OCI-LY7 (cell line): ENCODE data around the gene PCNX3. TPM values are rescaled to one million over a fixed set of nuclear protein-coding genes. Genes with fewer than 3 reads are reported as not detected.

ENCODE experiments used
- BruUV-seq: library from RNA; stranded (reverse); fragments of 400-500 nt; replicated peaks from 2 replicates; lab custom pipeline; 2021; lab: Mats Ljungman, UMichigan
- CTCF ChIA-PET: fragments of 300-600 bp; sonication (Branson Sonifier 250); formaldehyde crosslinking; loops from one replicate; lab custom pipeline; 2022; ENCODE audit warnings: antibody characterized with exemption; ENCODE audit not compliant: unreplicated experiment; lab: Charles Lee
- POLR2A ChIA-PET: fragments of 300-600 bp; sonication (Branson Sonifier 250); formaldehyde crosslinking; loops from one replicate; lab custom pipeline; 2022; ENCODE audit warnings: antibody characterized with exemption; lab: Charles Lee
- DNase-seq: peaks from one replicate; pipeline ENCODE4 v3.0.0-alpha.2; 2015; ENCODE audit warnings: low spot score
- H2AFZ ChIP-seq: fragments of 200-600 bp; sonication (generic), shearing (Covaris generic); 2 replicates; pipeline ENCODE4 v1.6.1; 2014; ENCODE audit warnings: mild to moderate bottlenecking, antibody characterized with exemption, low read length, moderate library complexity
- H3K27ac ChIP-seq: fragments of 200-600 bp; sonication (generic); 2 replicates; pipeline ENCODE4 v1.5.1; 2014; ENCODE audit warnings: mixed run types, low read depth, mild to moderate bottlenecking, moderate library complexity, low read length, inconsistent platforms; ENCODE audit not compliant: poor library complexity, severe bottlenecking
- H3K36me3 ChIP-seq: fragments of 200-600 bp; sonication (generic); 2 replicates; pipeline ENCODE4 v1.6.1; 2014; ENCODE audit warnings: mild to moderate bottlenecking, antibody characterized with exemption, low read length, moderate library complexity, mixed read lengths; ENCODE audit not compliant: insufficient read depth
- H3K4me1 ChIP-seq: fragments of 200-600 bp; sonication (generic); 2 replicates; pipeline ENCODE4 v1.5.1; 2014; ENCODE audit warnings: mild to moderate bottlenecking, low read length; ENCODE audit not compliant: insufficient read depth, poor library complexity, severe bottlenecking
- H3K4me2 ChIP-seq: fragments of 200-600 bp; sonication (generic); 2 replicates; pipeline ENCODE4 v1.6.1; 2014; ENCODE audit warnings: mild to moderate bottlenecking, low read length
- H3K4me3 ChIP-seq: fragments of 200-600 bp; sonication (generic); 2 replicates; pipeline ENCODE4 v1.5.1; 2014; ENCODE audit warnings: mild to moderate bottlenecking, low read depth, low read length; ENCODE audit not compliant: poor library complexity, severe bottlenecking
- H3K79me2 ChIP-seq: fragments of 200-600 bp; sonication (generic); 2 replicates; pipeline ENCODE4 v1.6.1; 2016; ENCODE audit warnings: low read depth, mild to moderate bottlenecking, low read length, moderate library complexity, mixed read lengths; ENCODE audit not compliant: insufficient read depth
- H3K9me2 ChIP-seq: fragments of 200-600 bp; sonication (generic); 2 replicates; pipeline ENCODE4 v1.6.1; 2016; ENCODE audit warnings: mild to moderate bottlenecking, low read length, mixed read lengths; ENCODE audit not compliant: insufficient read depth
- H3K9me3 ChIP-seq: fragments of 200-600 bp; sonication (generic); 2 replicates; pipeline ENCODE4 v1.6.1; 2014; ENCODE audit warnings: mild to moderate bottlenecking, mixed run types, low read length, mixed read lengths
- H4K20me1 ChIP-seq: fragments of 200-600 bp; sonication (generic); 2 replicates; pipeline ENCODE4 v1.6.1; 2014; ENCODE audit warnings: mild to moderate bottlenecking, antibody characterized with exemption, low read length, moderate library complexity, mixed read lengths; ENCODE audit not compliant: insufficient read depth
- CTCF ChIP-seq: fragments of 200-600 bp; sonication (generic); conservative IDR thresholded peaks from 2 replicates; pipeline ENCODE4 v1.5.1; 2014; ENCODE audit warnings: mild to moderate bottlenecking, antibody characterized with exemption, low read length, moderate library complexity, mixed read lengths
- EZH2phosphoT487 ChIP-seq: fragments of 200-600 bp; sonication (generic); IDR thresholded peaks from 2 replicates; pipeline ENCODE4 v1.6.1; 2018; ENCODE audit warnings: low read depth, borderline replicate concordance, mild to moderate bottlenecking, mixed run types, antibody characterized with exemption, low read length, moderate library complexity, mixed read lengths
- intact Hi-C: fragments of 100-400 bp; cut with micrococcal nuclease; formaldehyde crosslinking; loops from one replicate; pipeline ENCODE4 v1.10.0; 2022; ENCODE audit not compliant: unreplicated experiment
- total RNA-seq, 2 experiments: library from RNA; depleted of rRNA in 1 of 2; stranded (reverse); fragments of >200 nt in 1 of 2; shearing (Covaris generic) in 1 of 2; gene quantifications; 2 replicates each; pipeline ENCODE4 v1.2.3, GENCODE V29; 2014 to 2022

The PCNX3 gene
- total RNA-seq, 2 experiments from 2014 or later = 36.2 to 66.7 TPM

GRCh38 chr11:65646958-65647701 is 31.6 kb downstream of the PCNX3 start:
- no TSS peak for BruUV-seq
- Histone ChIP-seq H3K9me3 (no peaks in the 10 kb centered on the region), H4K20me1 (no peaks in the 10 kb centered on the region), H3K4me3 (no peak overlapping the region), H3K27ac (no peak overlapping the region), H3K4me2 (no peak overlapping the region), H3K36me3 (peaks cover 78% of the 10 kb centered on the region), H3K79me2 (no peaks in the 10 kb centered on the region), H3K4me1 (peaks cover 5% of the 10 kb centered on the region), H2AFZ (no peak overlapping the region), H3K9me2 (no peaks in the 10 kb centered on the region)
- POLR2A ChIA-PET = no interaction called here
- DNase-seq = no peak
- CTCF ChIA-PET = no interaction called here
- intact Hi-C loops = no loop called here
- no peak for TF ChIP-seq EZH2phosphoT487
- no peak for TF ChIP-seq CTCF

GRCh38 chr11:65648997-65649493 is 33.5 kb downstream of the PCNX3 start:
- H3K36me3 ChIP-seq = peaks cover 76% of the 10 kb centered on the region
- H3K4me1 ChIP-seq = peaks cover 18% of the 10 kb centered on the region
- intact Hi-C loops = no loop called here
- no peaks in the 10 kb centered on the region for H3K79me2 ChIP-seq
- no peaks in the 10 kb centered on the region for H3K9me2 ChIP-seq
- no peak for TF ChIP-seq CTCF
- no peak for TF ChIP-seq EZH2phosphoT487
- DNase-seq = no peak
- no peak overlapping the region for H3K27ac ChIP-seq
- no peaks in the 10 kb centered on the region for H4K20me1 ChIP-seq
- H3K4me3 ChIP-seq = no peak overlapping the region
- no peaks in the 10 kb centered on the region for H3K9me3 ChIP-seq
- H3K4me2 ChIP-seq = no peak overlapping the region
- no peak overlapping the region for H2AFZ ChIP-seq
- ChIA-PET CTCF (no interaction called here), POLR2A (no interaction called here)
- TSS peak; percentile 45 for BruUV-seq
